Retinal pigment epithelial cell (primary cell): Measurements from ENCODE around the gene TNFSF13B.

Experiments used
- DNase-seq: peaks from one replicate; pipeline ENCODE4 v3.0.0-alpha.2; 2010; ENCODE audit warnings: low read depth
- H3K4me3 ChIP-seq: 2 replicates; pipeline ENCODE4 v1.5.1; 2011; ENCODE audit warnings: mild to moderate bottlenecking, low read length, control low read depth, moderate library complexity
- CTCF ChIP-seq: conservative IDR thresholded peaks from 2 replicates; pipeline ENCODE4 v1.5.1; 2011; ENCODE audit warnings: low read depth, low read length, control low read depth, inconsistent platforms

TNFSF13B gene

GRCh38 chr13:108269601-108270328, at the start of gene TNFSF13B:
Gene TNFSF13B, plus strand, starts transcription at chr13:108269718. Its CDS starts 178 bp downstream, at chr13:108269896.
- no peak for DNase-seq
- no peak for TF ChIP-seq CTCF
- no peak within 1 kb of the TSS for H3K4me3 ChIP-seq

- TF ChIP-seq CTCF, result peak; percentile 7
- H3K4me3 ChIP-seq, result no peak overlapping the region
- no peak for DNase-seq
Observed at GRCh38 chr13:108220041-108220440, 49.5 kb upstream of the TNFSF13B start.

- DNase-seq, result no peak
- no peak overlapping the region for H3K4me3 ChIP-seq
- TF ChIP-seq CTCF, result no peak
Observed at GRCh38 chr13:108223687-108224503, 45.6 kb upstream of the TNFSF13B start.

- no peak for TF ChIP-seq CTCF
- no peak overlapping the region for H3K4me3 ChIP-seq
- no peak for DNase-seq
Observed at GRCh38 chr13:108225440-108225839, 44.1 kb upstream of the TNFSF13B start.

GRCh38 chr13:108226184-108226583, 43.3 kb upstream of the TNFSF13B start:
- no peak for DNase-seq
- TF ChIP-seq CTCF, result no peak
- H3K4me3 ChIP-seq, result no peak overlapping the region

GRCh38 chr13:108227651-108228272, 41.8 kb upstream of the TNFSF13B start:
- DNase-seq, result no peak
- peak; percentile 67 for TF ChIP-seq CTCF

More at GRCh38 chr13:108227651-108228272, 41.8 kb upstream of the TNFSF13B start:
- no peak overlapping the region for H3K4me3 ChIP-seq
